SW 1271 (cell line): Measurements from ENCODE around the gene PRDM12.
A peak's percentile ranks its signal among the peaks of the same experiment; 100 is the strongest.
"Not testable (repeated sequence)": the region's sequence is repeated elsewhere in the genome, so short reads cannot be mapped to it uniquely, and the experiment has no call there.

ENCODE experiments used
- DNase-seq, 2 experiments: peaks; one replicate each; lab custom pipeline; 2025; lab: John Stamatoyannopoulos, UW

PRDM12 gene

GRCh38 chr9:130663977-130664250 is 480 bp upstream of the PRDM12 start:
- DNase-seq: no peak

GRCh38 chr9:130665029-130665430 is 636 bp downstream of the PRDM12 start:
- no peak for DNase-seq

- no peak for DNase-seq
Observed at GRCh38 chr9:130665431-130666392, 1.3 kb downstream of the PRDM12 start.

GRCh38 chr9:130666393-130667119 is 2.2 kb downstream of the PRDM12 start:
- DNase-seq: no peak

GRCh38 chr9:130667120-130667435 is 2.7 kb downstream of the PRDM12 start:
- DNase-seq: no peak

- no peak for DNase-seq
Observed at GRCh38 chr9:130668196-130668595, 3.8 kb downstream of the PRDM12 start.

- DNase-seq: no peak
Observed at GRCh38 chr9:130668659-130669058, 4.3 kb downstream of the PRDM12 start.

- no peak for DNase-seq
Observed at GRCh38 chr9:130669965-130670364, 5.6 kb downstream of the PRDM12 start.

- no peak for DNase-seq
Observed at GRCh38 chr9:130670644-130671043, 6.2 kb downstream of the PRDM12 start.

- DNase-seq: no peak
Observed at GRCh38 chr9:130672466-130672865, 8.1 kb downstream of the PRDM12 start.

- DNase-seq: no peak
Observed at GRCh38 chr9:130672933-130673615, 8.7 kb downstream of the PRDM12 start.

GRCh38 chr9:130675396-130675795 is 11.0 kb downstream of the PRDM12 start:
- no peak for DNase-seq

GRCh38 chr9:130677252-130677651 is 12.9 kb downstream of the PRDM12 start:
- DNase-seq: no peak

GRCh38 chr9:130680836-130681768 is 16.7 kb downstream of the PRDM12 start:
- DNase-seq: peak; percentile 76 to 86

- DNase-seq: peak in 1 of 2 experiments; percentile 29
Observed at GRCh38 chr9:130681769-130682420, 17.5 kb downstream of the PRDM12 start.

- peak; percentile 55 to 85 for DNase-seq
Observed at GRCh38 chr9:130682421-130683121, 18.2 kb downstream of the PRDM12 start.

GRCh38 chr9:130685104-130685503 is 20.7 kb downstream of the PRDM12 start:
- DNase-seq: no peak

GRCh38 chr9:130685945-130686344 is 21.6 kb downstream of the PRDM12 start:
- not testable (repeated sequence) for DNase-seq

GRCh38 chr9:130687615-130688014 is 23.2 kb downstream of the PRDM12 start:
- DNase-seq: no peak

GRCh38 chr9:130688072-130688471 is 23.7 kb downstream of the PRDM12 start:
- DNase-seq: no peak

GRCh38 chr9:130689572-130689936 is 25.2 kb downstream of the PRDM12 start:
- DNase-seq: no peak
